NOMO-1 treated with DMSO at 0.1 percent for 48 hours (cell line): ENCODE measurements around the gene RAN.
"Not testable (repeated sequence)": the region's sequence is repeated elsewhere in the genome, so short reads cannot be mapped to it uniquely, and the experiment has no call there.

ENCODE experiments used
- DNase-seq: peaks from one replicate; lab custom pipeline; 2025; ENCODE audit not compliant: unreplicated experiment; lab: John Stamatoyannopoulos, UW

The RAN gene

DNA sequence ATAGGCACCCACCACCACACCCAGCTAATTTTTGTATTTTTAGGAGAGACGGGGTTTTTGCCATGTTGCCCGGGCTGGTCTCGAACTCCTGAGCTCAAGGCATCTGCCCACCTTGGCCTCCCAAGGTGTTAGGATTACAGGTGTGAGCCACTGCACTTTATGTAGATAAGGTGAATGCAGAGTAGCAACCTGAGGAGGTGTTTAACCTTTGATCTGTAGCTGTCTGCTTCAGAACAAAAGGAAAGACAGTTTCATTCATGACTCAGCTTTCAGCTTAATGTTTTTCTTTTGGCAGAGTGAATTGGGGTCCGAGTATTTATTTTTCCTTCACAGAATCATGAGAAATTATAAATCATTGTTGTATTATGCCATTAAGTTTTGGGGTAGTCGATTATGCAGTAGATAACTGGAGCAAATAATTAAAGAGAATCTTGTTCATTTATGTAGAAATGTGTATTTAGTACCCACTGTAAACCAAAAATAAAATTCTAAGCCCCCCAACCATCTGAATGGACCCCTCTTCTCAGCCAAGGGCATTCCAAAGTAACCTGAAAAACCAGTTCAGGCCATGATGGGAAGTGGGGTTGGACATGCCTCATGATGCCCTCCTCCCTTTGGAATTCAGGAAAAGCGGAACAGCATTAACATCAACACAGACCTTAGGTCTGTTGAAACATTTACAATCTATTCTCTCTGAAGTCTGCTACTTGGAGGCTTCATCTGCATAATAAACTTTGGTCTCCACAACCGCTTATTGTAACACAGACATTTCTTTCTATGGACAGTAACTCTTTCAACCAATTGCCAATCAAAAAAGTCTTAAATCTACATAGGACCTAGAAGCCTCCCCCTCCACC lies 22.1 kb upstream of the RAN start:
- DNase-seq: no peak

DNA sequence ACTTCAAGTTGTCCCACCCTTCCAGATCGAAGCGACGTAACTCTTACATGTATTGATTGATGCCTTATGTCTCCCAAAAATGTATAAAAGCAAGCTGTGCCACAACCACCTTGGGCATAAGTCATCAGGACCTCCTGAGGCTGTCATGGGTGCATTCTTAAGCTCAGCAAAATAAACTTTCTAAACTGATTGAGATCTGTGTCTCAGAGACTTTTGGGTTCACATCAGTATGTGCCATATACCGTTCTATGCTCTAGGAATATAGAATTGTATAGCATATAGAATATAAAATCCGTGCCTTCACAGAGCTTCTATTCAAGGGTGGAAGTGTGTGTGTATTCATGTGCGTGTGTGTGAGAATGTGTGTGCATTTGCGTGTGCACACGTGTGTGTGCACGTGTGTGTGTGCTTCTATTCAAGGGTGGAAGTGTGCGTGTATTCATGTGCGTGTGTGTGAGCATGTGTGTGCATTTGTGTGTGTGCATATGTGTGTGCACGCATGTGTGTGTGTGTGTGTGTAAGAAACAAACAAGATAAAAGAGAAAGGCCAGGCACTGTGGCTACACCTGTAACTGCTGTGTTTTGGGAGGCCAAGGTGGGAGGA lies 21.3 kb upstream of the RAN start:
- DNase-seq: no peak

DNA sequence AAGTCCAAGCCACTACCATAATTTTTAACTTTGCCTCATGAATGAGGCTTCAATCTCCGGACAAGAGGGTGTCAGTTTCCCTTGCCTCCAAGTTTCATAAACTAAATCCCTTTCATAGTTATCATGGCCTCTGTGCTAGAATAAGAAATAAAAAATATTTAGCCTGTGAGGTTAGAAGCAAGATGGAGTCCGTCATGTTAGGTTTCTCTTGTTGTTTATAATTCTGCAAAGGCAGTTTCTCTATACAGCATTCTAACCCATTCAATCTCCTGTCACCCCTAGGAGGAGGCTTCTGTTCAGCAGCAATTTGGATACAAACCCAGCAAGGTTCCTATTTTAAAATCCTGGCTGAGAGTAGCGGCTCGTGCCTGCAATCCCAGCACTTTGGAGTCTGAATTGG lies 15.8 kb upstream of the RAN start:
- no peak for DNase-seq

DNA sequence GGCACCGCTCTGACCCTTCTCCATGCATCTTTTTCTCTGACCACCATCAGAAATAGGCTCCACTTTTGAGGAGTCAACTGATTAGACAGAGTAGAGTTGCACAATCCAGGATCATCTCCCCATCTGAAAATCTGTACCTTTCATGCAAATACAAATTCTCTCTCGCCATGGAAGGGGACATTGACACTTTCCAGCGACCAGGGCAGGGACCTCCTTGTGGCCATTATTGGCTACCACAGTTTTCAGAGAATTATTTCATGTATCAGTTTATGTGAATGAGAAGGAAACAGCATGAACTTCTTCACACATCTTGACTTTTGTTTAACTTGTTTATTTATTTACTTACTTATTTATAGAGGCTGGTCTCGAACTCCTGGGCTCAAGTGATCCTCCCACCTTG lies 13.8 kb upstream of the RAN start:
- no peak for DNase-seq

DNA sequence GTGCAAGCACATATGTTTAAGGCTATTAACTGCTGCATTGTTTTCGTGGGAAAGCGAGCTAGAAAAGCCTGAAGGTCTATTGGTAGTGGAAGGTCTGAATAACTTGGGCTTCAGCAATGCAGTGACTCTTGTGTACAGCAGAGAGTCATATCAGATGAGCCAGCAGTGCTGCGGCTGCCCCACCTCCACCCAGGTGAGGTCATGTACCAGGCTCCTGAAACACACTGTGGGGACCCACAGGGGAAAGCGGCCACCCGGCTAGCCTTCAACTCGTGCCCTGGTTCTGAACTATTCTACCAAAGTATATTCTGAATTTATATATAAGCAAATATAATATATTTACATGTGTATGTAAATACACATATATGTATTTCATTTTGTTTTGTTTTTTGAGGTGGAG lies 12.7 kb upstream of the RAN start:
- no peak for DNase-seq

DNA sequence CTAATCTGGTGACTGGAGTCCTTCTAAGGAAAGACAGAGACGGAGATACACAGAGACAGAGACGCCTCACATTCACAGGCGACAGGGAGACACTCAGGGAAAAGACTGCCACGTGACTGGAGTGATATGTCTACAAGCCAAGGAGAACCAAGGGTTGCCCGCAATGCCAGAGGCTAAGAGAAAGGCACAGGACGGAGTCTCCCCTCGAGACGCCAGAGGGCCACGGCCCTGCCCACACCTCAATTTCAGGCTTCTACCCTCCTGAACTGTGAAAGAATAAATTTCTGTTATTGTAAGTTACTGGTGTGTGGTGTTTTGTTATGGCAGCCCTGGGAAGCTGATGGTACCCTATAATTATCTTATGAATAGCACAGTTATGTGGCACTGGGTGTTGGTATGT lies 11.6 kb upstream of the RAN start:
- no peak for DNase-seq

DNA sequence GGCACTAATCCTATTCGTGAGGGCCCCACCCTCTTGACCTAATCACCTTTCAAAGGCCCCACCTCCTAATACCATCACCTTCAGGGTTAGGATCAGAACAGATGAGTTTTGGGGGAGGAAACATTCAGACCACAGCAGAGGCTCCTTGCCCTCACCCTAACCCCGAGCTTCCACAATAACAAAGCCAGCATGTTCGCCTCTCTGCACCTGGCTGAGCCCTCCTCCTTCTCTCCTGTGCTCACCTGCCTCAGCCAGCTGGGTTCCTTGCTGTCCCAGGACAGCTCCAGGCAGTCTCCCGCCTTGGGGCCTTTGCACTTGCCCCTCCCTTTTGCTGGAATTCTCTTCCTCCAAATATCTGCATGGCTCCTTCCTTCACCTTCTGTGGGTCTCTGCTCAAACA lies 9.7 kb upstream of the RAN start:
- no peak for DNase-seq

DNA sequence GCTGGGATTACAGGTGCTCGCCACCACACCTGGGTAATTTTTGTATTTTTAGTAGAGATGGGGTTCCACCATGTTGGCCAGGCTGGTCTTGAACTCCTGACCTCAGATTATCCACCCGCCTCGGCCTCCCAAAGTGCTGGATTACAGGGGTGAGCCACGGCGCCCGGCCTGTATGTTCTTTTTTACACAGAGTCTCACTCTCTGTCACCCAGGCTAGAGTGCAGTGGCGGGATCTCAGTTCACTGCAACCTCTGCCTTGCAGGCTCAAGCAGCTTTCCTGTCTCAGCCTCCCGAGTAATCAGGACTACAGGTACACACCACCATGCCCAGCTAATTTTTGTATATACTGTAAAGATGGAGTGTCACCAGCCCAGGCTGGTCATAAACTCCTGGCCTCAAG lies 9.1 kb upstream of the RAN start:
- DNase-seq: not testable (repeated sequence)

DNA sequence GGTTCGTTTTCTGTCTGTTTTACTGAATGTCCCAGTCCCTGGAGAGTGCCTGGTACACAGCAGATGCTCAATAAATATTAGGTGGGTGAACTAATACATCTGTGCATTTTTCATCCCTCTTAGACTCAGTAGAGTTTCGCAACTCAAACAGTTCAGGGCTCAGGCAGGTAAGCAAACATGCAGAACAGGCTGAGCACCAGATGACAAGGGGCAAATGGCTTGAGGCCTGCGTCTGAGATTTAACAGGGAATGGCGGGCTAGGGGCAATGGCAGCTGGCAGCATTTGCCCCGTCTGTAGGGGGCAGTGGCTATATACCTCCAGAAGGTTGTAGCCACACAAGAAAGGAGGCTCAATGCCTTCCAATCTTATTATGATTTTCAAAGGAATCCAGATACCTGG lies 8.6 kb upstream of the RAN start:
- no peak for DNase-seq

DNA sequence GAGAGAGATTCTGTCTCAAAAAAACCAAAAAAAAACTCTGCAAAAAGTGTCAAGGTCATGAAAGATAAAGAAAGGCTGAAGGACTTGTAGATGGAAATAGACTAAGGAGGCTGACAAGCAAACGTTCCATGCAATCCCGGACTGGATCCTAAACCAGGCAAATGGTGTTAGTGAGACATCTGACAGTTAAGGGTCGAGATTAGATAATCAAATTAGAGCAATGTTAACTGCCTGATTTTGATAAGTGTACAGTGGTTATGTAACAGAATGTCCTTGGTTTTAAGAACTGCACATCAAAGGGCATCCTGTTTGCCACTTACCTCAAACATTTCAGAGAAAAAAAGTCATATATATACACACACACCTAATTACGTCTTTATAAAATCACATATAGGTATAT lies 3.5 kb upstream of the RAN start:
- DNase-seq: no peak

DNA sequence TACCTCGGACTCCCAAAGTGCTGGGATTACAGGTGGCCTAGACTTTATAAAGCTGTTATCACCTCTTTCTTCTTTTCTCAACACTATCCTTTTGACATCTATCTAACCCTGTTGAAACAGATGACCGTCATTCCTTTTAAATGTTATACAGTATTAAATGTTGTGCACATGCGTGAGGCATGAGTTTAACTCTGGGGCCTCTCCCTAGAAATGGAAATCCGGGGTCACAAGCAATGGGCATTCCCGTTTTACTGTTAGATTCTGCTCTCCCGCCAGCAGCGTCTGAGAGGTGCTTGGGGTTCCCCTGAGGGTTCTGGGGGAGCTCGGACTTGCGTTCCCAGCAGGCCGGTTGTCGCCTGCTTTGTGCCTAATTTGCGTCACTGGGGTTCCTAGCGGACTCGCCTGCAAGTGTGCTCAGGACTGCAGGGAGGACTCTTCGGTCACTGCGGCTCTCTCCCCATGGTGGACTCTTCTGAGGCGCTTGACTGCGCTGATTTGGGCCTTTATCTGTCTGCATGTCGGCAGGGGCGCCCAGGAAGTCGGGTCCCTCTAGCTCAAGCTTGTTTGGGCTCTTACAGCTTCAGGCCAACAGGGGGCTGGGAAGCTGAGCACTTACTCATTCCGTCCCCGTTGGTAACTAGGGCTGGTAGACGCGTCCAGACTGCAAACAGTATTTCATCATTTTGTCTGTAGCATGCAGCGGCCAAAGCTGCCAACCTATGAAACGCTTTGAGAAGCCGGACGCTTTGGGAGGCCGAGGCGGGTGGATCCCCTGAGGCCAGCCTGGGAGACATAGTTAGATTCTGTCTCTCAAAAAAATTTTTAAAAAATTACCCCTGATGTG lies 1.2 kb upstream of the RAN start:
- peak; percentile 90 for DNase-seq

DNA sequence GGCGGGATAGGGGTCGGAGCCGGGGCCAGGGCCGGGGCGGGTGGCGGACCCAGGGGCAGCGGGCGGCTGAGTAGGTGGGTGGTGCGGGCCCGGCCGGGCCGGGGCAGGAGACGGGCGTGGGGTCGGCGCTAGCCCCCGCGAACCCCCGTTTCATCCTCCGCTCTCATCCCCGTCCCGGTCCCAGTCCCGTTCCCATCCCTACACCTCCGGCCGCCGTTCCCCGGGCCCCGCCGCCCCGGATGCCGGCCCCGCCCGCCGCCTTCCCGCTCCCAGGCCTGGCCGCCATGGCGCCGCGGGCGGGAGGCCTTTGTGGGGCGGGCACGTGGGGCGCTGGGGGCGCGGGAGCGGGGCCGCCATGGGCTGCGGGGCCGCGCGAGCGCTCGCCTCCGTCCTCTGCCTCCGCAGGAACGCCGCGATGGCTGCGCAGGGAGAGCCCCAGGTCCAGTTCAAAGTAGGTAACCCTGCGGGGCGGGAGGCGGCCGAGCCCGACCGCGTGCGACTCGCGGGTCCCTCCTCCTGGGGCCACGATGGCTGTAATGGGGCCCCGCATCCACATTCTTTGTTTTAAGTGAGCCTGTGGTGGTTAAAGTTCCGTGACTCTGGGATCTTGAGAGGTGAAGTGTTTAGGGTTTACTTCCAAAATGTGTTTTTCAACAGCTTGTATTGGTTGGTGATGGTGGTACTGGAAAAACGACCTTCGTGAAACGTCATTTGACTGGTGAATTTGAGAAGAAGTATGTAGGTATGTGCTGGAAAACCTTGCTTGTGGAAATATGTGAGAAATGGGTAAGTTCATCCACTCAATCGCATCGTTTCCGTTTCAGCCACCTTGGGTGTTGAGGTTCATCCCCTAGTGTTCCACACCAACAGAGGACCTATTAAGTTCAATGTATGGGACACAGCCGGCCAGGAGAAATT lies 572 bp downstream of the RAN start:
- DNase-seq: no peak

DNA sequence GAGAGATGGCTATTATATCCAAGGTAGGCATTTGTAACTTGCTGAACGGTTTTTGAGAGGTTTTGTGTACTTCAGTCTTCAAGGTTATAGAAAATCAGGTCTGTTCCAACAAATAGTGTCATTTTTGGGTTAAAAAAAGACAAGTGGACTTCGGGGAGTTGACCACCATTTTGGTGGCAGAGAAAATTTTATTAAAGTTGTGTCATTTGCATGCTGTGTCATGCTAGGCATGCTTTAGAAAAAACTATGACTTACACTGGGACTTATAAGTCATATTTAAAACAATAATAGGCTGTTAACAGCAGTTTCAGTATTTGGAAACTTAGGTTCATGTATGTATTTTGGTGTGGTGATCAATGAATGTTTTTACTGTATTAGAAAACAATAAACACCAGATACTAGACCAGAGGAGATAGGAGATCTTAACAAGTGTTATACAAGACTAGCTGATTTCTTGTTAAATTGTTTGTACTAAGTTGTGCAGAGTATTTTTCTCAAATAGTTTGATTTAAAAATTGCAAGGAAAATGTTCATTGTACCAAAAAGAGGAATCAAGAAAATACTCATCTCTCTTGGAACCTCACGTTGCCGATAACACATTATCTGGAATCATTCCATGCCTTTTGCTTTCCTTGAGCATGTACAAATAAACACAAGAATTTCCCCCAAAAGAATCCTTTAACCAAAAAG lies 1.4 kb downstream of the RAN start:
- no peak for DNase-seq

DNA sequence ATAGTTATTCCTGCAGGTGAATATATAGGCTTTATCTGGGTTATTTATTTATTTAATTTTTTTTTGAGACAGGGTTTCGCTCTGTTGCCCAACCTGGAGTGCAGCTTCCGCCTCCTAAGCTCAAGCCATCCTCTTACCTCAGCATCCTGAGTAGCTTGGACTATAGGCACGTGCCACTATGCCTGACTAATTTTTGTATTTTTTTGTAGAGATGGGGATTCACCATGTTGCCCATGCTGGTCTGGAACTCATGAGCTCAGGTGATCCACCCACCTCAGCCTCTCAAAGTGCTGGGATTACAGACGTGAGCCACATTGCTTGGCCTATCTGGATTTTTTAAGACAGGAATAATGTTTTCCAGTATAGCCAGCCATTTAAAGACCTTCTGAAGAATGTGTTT lies 2.0 kb downstream of the RAN start:
- DNase-seq: no peak

DNA sequence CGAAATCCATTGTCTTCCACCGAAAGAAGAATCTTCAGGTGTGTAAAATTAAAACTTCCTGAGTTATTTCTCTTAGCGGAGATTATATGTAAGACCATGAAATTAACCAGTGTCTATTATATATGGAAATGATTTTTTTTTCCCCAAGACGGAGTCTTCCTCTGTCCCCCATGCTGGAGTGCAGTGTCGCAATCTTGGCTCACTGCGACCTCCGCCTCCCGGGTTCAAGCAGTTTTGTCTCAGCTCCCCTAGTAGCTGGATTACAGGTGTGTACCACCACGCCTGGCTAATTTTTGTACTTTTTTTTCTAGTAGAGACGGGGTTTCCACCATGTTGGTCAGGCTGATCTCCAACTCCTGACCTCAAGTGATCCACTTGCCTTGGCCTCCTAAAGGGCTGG lies 2.8 kb downstream of the RAN start:
- no peak for DNase-seq

DNA sequence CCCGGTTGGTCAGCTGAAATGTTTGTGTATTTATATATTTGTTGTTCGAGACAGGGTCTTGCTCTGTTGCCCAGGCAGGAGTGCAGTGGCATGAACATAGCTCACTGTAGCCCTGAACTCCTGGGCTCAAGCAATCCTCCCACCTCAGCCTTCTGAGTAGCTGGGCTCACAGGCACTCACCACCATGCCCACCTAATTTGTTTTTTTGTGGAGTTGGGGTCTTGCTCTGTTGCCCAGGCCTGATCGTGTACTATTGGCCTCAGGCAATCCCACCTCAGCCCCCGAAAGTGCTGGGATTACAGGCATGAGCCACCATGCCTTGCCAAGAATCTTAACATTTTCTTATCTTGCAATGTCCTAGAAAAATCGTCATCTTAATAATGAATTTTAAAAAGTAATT lies 3.3 kb downstream of the RAN start:
- no peak for DNase-seq

DNA sequence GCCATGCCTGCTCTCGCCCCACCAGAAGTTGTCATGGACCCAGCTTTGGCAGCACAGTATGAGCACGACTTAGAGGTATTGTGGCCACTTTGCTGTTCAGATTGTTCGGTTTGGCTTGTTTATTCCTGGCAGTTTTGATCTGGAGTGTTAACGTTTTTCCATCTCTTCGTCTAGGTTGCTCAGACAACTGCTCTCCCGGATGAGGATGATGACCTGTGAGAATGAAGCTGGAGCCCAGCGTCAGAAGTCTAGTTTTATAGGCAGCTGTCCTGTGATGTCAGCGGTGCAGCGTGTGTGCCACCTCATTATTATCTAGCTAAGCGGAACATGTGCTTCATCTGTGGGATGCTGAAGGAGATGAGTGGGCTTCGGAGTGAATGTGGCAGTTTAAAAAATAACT lies 3.8 kb downstream of the RAN start:
- DNase-seq: not testable (repeated sequence)

DNA sequence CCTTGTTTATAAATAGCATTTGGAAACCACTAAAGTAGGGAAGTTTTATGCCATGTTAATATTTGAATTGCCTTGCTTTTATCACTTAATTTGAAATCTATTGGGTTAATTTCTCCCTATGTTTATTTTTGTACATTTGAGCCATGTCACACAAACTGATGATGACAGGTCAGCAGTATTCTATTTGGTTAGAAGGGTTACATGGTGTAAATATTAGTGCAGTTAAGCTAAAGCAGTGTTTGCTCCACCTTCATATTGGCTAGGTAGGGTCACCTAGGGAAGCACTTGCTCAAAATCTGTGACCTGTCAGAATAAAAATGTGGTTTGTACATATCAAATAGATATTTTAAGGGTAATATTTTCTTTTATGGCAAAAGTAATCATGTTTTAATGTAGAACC lies 4.4 kb downstream of the RAN start:
- DNase-seq: no peak

DNA sequence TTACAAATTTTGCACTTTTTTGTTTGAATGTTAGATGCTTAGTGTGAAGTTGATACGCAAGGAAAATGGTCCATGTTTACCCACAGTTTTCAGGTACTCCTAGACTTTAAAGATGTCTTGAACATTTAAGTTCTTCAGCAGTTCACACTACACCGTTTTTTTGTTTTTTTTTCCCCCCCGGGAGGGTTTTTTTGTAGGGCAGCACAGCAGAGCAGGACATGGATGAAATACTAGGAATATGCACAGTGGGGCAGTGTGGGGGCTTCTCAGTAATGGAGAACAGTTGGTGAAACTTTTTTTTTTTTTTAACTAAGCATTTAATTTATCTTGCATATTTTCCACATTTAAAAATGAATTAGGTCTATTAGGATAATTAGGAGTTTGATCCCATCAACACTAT lies 4.9 kb downstream of the RAN start:
- no peak for DNase-seq

DNA sequence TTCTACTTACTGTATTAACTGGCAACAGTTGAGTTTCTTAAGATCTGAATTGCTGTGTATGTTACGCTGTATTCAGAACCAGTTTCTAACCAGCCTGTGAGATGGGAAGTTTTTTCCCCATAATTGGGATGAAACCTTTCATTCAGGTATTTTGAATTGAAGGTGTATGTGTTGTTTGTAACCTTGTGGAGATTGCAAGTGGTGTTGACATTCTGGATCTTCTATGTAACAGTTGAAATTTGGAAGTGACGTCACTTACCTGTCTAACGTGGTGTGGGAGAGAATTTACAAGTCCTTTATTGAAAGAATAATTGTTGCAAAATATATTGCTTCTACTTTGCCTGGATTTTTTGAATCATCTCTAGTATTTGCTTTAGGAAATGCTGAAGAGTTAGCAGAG lies 5.5 kb downstream of the RAN start:
- DNase-seq: no peak
